SU-DHL-6 (cell line): ENCODE data around the gene ALAS1.

Experiments used
- H2AFZ ChIP-seq: fragments of 200-600 bp; sonication (generic); 2 replicates; pipeline ENCODE4 v1.6.1; 2014; ENCODE audit warnings: low read depth, mild to moderate bottlenecking, moderate library complexity, mixed read lengths, antibody characterized with exemption, low read length; ENCODE audit not compliant: severe bottlenecking
- H3F3A ChIP-seq: fragments of 200-600 bp; shearing (Covaris generic); 2 replicates; pipeline ENCODE4 v1.6.0; 2016; ENCODE audit warnings: antibody characterized with exemption, mild to moderate bottlenecking; ENCODE audit not compliant: insufficient read depth
- H3K27ac ChIP-seq: fragments of 200-600 bp; sonication (generic); 2 replicates; pipeline ENCODE4 v1.5.1; 2016; ENCODE audit warnings: low read depth, mild to moderate bottlenecking, low read length, moderate library complexity, mixed read lengths
- H3K27me3 ChIP-seq: fragments of 200-600 bp; sonication (generic), shearing (Covaris generic); 2 replicates; pipeline ENCODE4 v1.6.0; 2014; ENCODE audit warnings: mild to moderate bottlenecking, low read length
- H3K36me3 ChIP-seq: fragments of 200-600 bp; sonication (generic); 2 replicates; pipeline ENCODE4 v1.6.1; 2014; ENCODE audit warnings: mild to moderate bottlenecking, low read length, mixed read lengths
- H3K4me2 ChIP-seq: fragments of 300-600, 200-600 bp; shearing (Covaris generic), sonication (generic); 2 replicates; pipeline ENCODE4 v1.6.0; 2014; ENCODE audit warnings: low read length, low read depth, mild to moderate bottlenecking; ENCODE audit not compliant: poor library complexity, severe bottlenecking
- H3K4me3 ChIP-seq: fragments of 200-600 bp; sonication (generic); 2 replicates; pipeline ENCODE4 v1.5.1; 2014; ENCODE audit warnings: antibody characterized with exemption, low read length, mild to moderate bottlenecking, mixed read lengths; ENCODE audit not compliant: insufficient read depth, poor library complexity, severe bottlenecking
- H3K79me2 ChIP-seq: fragments of 200-600 bp; sonication (generic); 2 replicates; pipeline ENCODE4 v1.6.1; 2014; ENCODE audit warnings: mild to moderate bottlenecking, low read length, moderate library complexity; ENCODE audit not compliant: insufficient read depth
- H3K9ac ChIP-seq: fragments of 200-600 bp; sonication (generic); 2 replicates; pipeline ENCODE4 v1.7.0; 2014; ENCODE audit warnings: mild to moderate bottlenecking, low read length
- H3K9me2 ChIP-seq: fragments of 200-600 bp; sonication (generic); replicated peaks from 2 replicates; pipeline ENCODE4 v1.6.1; 2014; ENCODE audit warnings: low read length; ENCODE audit not compliant: insufficient read depth
- H3K9me3 ChIP-seq: fragments of 200-600 bp; sonication (generic); 2 replicates; pipeline ENCODE4 v1.6.1; 2014; ENCODE audit warnings: low read length, mixed read lengths; ENCODE audit not compliant: insufficient read depth
- H4K20me1 ChIP-seq: fragments of 200-600 bp; sonication (generic); 2 replicates; pipeline ENCODE4 v1.6.1; 2014; ENCODE audit warnings: low read depth, mild to moderate bottlenecking, antibody characterized with exemption, low read length, moderate library complexity, mixed read lengths
- CTCF ChIP-seq: fragments of 200-600 bp; sonication (generic); IDR thresholded peaks from one replicate; pipeline ENCODE4 v1.5.1; 2017; ENCODE audit warnings: antibody characterized with exemption, mild to moderate bottlenecking, low read length, moderate library complexity; ENCODE audit not compliant: insufficient read depth, poor library complexity, severe bottlenecking
- EZH2phosphoT487 ChIP-seq: fragments of 200-600 bp; sonication (generic), shearing (Covaris generic); conservative IDR thresholded peaks from 2 replicates; pipeline ENCODE4 v1.6.1; 2018; ENCODE audit warnings: mild to moderate bottlenecking, antibody characterized with exemption, low read length, moderate library complexity, mixed read lengths

Gene ALAS1

GRCh38 chr3:52240059-52240885 lies 42.3 kb downstream of the ALAS1 start:
- H3K4me3 ChIP-seq: peak overlapping the region; percentile 73
- TF ChIP-seq EZH2phosphoT487 (no peak), CTCF (no peak)
- no peaks in the 10 kb centered on the region for H3K27me3 ChIP-seq
- no peaks in the 10 kb centered on the region for H3K9me3 ChIP-seq
- no peaks in the 10 kb centered on the region for H3F3A ChIP-seq
- no peaks in the 10 kb centered on the region for H3K36me3 ChIP-seq
- H3K79me2 ChIP-seq: peaks cover 23% of the 10 kb centered on the region; the same call in 1 of the 2 replicates
- H2AFZ ChIP-seq: no peak overlapping the region
- no peaks in the 10 kb centered on the region for H3K9me2 ChIP-seq
- H3K4me2 ChIP-seq: peak overlapping the region; percentile 58
- peak overlapping the region; percentile 89 for H3K9ac ChIP-seq
- H3K27ac ChIP-seq: peak overlapping the region; percentile 7; the same call in 1 of the 2 replicates
- H4K20me1 ChIP-seq: no peaks in the 10 kb centered on the region

GRCh38 chr3:52240886-52241370 lies 43.0 kb downstream of the ALAS1 start:
- Histone ChIP-seq H3K9me3 (no peaks in the 10 kb centered on the region), H2AFZ (no peak overlapping the region), H4K20me1 (no peaks in the 10 kb centered on the region), H3K9me2 (no peaks in the 10 kb centered on the region), H3K27ac (0 out of 2 replicates have a peak overlapping the region, but pooled peaks have one; percentile 7), H3K36me3 (no peaks in the 10 kb centered on the region), H3K79me2 (peaks cover 23% of the 10 kb centered on the region; the same call in 1 of the 2 replicates), H3K9ac (no peak overlapping the region), H3K4me2 (no peak overlapping the region), H3K4me3 (no peak overlapping the region), H3K27me3 (no peaks in the 10 kb centered on the region), H3F3A (no peaks in the 10 kb centered on the region)
- no peak for TF ChIP-seq EZH2phosphoT487

GRCh38 chr3:52242039-52242438 lies 44.1 kb downstream of the ALAS1 start:
- H3F3A ChIP-seq: no peaks in the 10 kb centered on the region
- no peak overlapping the region for H3K27ac ChIP-seq
- H3K4me2 ChIP-seq: no peak overlapping the region
- H2AFZ ChIP-seq: no peak overlapping the region
- no peak overlapping the region for H3K4me3 ChIP-seq
- no peaks in the 10 kb centered on the region for H3K36me3 ChIP-seq
- H3K9me3 ChIP-seq: no peaks in the 10 kb centered on the region
- TF ChIP-seq EZH2phosphoT487 (no peak), CTCF (no peak)
- no peaks in the 10 kb centered on the region for H3K9me2 ChIP-seq
- no peak overlapping the region for H3K9ac ChIP-seq
- no peaks in the 10 kb centered on the region for H3K27me3 ChIP-seq
- peaks cover 18% of the 10 kb centered on the region; the same call in 1 of the 2 replicates for H3K79me2 ChIP-seq
- no peaks in the 10 kb centered on the region for H4K20me1 ChIP-seq
